Measurements from ENCODE around the gene CD82.
A peak's percentile ranks its signal among the peaks of the same experiment; 100 is the strongest.
"Not testable (repeated sequence)": the region's sequence is repeated elsewhere in the genome, so short reads cannot be mapped to it uniquely, and the experiment has no call there.

CD82 gene

DNA sequence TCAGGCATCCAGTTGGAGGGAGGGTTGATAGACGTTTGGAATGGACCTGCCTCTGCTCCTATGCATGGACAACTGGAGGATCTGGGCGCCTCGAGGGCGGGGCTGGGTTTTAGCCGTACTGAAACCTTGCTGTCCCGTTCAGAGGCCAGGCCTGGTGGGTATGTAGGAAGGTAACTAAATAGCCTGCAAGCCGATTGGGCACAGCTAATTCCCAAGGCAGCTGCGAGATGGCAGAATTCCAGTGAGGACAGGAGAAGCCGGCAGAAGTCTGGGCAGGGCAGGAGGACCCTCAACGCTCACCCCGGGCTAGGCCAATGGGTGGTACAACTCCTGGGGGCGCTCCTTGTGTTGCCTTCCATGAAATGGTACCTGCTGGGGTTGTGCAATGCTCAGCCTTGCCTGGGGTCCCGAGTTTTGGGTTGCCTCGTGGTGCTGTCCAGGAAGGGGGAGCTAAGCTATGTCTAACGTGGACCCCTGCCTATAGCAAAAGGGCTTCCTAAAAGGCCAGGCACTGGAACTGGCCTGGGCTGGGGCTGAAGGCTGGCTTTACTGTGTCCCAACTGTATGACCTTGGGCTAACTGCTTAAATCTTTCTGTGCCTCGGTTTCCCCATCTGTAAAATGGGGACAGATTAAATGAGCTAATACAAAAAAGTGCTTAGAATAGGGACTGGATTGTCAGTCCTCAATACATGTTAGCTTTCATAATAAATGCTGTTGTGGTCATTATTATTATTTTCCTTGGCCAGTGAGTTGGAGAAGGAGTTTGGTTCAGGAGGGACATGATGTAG, 30.1 kb upstream of the CD82 start:
- DNase-seq: no peak

DNA sequence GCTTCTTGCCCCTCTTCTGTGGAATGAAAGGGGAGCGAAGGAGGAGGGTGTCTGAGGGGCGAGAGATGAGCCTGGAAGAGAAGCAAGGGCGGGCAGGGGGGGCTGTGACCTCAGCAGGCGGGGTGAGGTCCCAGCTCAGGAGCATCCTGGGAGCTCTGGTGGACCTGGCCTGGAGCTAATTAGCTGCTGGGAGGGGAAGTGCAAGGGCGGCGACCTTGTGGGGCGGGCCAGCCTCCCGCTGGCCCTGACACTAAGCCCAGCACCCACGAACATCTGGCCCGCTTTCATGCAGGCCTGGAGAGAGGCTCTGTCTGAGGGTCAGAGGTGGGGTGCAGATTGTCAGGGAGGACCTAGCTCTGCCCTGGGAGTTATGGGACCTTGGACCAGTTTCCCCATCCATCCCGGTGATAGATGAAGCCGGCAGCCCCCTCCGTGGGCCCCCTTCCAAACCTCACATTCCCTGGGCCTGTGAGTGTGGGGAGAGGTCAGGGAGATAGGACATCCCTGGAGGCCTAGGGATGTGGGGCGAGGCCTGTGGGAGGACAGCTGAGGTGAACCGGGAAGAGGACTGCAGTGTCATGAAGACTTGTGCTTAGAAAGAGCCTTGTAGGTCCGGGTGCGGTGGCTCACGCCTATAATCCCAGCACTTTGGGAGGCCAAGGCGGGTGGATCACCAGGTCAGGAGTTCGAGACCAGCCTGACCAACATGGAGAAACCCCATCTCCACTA, 28.5 kb upstream of the CD82 start:
- no peak for DNase-seq

DNA sequence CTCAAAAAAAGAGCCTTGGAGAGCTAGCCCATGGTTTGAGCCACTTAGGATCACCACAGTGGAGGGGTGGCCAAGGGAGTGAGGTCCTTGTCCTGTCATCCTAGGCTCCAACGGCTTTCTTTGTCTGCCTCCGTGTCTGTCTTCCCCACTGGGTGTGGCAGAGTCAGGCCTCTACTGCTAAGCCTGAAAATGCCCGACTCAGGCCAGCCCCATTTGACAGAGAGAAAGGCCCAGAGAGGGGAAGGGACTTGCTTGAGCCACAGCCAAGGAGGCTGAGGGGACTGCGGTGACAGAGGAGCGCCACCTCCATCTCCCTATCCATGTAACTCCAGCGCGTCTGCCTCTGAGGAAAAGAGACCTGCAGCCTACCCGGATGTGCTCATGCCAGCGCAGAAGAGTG, 27.8 kb upstream of the CD82 start:
- no peak for DNase-seq

DNA sequence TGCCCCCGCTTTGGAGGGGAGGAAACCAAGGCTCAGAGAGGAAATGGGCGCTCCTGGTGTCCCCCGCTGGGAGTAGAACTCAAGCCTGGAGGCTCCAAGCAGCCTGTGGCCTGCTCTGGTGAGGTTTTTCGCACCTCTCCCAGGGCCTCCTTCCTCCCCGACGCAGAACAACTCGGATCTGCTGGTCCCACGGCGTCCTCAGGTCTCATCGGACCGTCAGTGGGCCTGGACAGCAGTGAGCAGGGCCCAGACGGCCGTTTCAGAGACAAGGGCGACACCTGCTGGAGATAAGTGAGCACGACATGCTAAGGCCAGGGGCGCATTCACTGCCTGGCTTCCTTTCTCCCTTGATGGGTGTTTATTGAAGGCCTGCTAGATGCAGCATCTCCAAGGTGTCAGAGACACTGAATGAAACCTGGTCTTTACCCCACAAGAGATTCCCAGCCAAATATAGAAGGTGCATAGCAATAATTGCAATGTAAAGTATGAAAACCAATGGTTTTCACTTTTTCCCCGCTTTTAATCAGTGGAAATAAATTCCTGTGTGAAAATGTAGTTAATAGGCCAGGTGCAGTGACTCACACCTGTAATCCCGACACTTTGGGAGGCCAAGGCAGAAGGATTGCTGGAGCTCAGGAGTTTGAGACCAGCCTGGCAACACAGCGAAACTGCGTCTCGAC, 26.9 kb upstream of the CD82 start:
- DNase-seq: peak; percentile 73

DNA sequence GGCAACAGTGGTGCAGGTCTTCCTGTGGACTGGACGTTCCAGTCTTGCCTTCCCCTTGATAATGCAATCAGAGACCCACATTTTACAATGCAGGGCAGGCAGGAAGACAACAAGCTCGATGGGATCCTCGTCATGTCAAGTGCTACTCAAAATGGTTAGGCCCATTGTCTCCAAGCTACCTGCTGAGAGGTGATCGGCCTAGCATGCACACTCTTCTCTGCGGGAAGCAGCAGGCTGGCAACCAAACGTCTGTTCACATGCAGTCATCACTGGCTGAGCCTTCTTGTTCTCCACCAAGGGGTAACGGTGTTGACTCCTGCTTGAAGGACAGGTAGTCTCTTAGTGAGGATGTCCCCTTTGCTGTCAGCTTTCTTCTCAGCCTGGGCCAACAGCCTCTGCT, 25.5 kb upstream of the CD82 start:
- DNase-seq: no peak

DNA sequence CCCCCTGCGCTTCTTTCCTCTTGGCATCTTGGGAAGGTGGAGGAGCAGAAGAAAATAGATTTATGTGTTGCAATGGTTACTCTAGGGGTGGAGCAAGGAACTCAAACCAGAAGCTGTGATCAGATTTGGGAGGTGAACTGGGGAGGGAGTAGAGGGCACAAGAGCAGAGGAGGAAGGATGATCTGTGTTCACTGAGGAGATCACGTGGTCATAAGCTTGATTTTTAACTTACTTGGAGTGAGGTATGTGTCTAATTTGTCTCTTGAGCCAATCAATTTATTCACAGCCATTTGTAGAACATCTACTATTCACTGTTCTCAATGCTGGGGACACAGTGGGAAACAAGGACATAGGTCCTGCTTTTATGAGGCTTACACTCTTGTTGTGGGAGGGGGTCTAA, 24.8 kb upstream of the CD82 start:
- DNase-seq: no peak

DNA sequence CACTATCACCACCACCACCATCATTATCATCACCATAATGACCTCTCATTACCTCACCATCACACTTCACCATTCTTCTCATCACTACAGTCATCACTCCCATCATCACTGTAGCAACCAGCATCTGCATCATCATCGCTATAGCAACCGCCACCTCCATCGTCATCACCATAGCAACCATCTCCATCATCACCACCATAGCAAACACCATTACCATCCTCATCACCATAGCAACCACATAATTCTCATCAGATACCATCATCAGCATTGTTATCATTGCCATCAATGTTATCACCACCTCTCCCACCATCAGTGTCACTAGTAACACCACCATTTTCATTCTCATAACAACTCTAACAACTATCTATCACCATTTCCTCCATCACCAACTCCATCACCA, 23.1 kb upstream of the CD82 start:
- no peak for DNase-seq

DNA sequence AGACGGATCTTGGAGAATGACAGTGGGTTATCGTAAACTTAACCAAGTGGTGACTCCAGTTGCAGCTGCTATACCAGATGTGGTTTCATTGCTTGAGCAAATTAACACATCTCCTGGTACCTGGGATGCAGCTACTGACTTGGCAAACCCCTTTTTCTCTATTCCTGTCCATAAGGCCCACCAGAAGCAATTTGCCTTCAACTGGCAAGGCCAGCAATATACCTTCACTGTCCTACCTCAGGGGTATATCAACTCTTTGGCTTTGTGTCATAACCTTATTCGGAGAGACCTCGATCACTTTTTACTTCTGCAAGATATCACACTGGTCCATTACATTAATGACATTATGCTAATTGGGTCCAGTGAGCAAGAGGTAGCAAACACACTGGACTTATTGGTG, 18.5 kb upstream of the CD82 start:
- DNase-seq: not testable (repeated sequence)

DNA sequence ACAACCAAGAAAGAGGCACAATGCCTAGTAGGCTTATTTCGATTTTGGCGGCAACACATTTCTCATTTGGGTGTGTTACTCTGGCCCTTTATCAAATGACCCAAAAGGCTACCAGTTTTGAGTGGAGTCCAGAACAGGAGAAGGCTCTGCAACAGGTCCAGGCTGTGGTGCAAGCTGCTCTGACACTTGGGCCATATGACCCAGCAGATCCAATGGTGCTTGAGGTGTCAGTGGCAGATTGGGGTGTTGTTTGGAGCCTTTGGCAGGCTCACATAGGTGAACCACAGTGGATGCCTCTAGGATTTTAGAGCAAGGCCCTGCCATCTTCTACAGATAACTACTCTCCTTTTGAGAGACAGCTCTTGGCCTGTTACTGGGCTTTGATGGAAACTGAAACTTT, 17.9 kb upstream of the CD82 start:
- not testable (repeated sequence) for DNase-seq

DNA sequence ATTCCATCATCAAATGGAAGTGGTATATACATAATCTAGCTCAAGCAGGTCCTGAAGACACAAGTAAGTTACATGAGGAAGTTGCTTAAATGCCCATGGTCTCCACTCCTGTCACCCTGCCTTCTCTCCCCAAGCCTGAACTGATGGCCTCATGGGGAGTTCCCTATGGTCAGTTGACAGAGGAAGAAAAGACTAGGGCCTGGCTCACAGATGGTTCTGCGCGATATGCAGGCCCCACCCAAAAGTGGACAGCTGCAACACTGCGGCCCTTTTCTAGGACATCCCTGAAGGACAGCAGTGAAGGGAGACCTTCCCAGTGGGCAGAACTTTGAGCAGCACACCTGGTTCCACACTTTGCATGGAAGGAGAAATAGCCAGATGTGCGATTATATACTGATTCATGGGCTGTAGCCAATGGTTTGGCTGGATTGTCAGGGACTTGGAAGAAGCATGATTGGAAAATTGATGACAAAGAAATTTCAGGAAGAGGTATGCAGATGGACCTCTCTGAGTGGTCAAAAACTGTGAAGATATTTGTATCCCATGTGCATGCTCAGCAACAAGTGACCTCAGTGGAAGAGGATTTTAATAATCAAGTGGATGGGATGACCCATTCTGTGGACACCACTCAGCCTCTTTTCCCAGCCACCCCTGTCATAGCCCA, 17.3 kb upstream of the CD82 start:
- no peak for DNase-seq

DNA sequence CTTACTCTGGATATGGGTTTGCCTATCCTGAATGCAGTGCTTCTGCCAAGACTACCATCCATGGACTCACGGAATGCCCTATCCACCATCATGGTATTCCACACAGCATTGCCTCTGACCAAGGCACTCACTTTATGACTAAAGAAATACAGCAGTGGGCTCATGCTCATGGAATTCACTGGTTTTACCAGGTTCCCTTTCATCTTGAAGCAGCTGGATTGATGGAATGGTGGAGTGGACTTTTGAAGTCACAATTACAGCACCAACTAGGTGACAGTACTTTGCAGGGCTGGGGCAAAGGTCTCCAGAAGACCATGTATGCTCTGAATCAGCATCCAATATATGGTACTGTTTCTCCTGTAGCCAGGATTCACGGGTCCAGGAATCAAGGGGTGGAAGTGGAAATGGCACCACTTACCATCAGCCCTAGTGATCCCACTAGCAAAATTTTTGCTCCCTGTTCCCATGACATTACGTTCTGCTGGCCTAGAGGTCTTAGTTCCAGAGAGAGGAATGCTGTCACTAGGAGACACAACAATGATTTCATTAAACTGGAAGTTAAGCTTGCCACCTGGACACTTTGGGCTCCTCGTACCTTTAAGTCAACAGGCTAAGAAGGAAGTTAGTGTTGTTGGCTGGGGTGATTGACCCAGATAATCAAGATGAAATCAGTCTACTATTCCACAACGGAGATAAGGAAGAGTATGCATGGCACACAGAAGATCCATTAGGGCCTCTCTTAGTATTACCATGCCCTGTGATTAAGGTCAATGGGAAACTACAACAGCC, 16.3 kb upstream of the CD82 start:
- not testable (repeated sequence) for DNase-seq

DNA sequence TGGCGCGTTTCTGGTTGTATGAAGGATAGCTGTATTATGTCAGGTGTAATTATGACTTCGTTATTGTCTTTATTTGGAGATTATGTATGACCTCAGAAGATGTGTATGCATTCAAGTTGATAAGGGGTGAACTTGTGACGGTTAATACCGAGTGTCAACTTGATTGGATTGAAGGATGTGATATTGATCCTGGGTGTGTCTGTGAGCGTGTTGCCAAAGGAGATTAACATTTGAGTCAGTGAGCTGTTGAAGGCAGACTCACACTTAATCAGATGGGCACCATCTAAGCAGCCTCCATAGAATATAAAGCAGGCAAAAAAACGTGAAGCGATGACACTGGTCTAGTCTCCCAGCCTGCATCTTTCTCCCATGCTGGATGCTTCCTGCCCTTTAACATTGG, 15.3 kb upstream of the CD82 start:
- no peak for DNase-seq

DNA sequence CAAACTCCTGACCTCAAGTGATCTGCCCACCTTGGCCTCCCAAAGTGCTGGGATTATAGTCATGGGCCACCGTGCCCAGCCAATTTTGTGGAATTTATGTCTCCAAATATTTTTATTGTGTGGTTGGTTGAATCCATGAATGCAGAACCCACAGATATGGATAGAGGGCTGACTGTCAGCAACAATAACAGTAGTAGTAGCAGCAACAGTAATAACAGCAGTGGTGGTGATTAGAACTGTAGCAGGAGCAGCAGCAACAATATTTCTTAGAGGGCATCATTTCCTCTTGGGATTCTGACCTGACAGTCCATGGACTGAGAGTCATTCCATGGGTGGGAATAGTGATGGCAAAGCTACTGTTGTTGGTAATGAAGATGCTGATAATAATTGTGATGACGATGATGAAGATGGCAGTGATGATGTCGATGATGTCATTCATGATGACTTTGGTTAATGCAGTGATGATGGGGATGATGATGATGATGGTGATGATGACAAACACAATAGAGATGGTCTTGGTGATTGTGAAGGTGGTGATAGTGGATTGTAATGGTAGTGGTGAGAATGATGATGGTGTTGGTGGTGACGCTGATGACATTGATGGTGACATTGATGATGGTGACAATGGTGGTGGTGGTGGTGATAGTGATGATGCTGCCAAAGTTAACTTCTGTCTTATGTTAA, 13.9 kb upstream of the CD82 start:
- no peak for DNase-seq

DNA sequence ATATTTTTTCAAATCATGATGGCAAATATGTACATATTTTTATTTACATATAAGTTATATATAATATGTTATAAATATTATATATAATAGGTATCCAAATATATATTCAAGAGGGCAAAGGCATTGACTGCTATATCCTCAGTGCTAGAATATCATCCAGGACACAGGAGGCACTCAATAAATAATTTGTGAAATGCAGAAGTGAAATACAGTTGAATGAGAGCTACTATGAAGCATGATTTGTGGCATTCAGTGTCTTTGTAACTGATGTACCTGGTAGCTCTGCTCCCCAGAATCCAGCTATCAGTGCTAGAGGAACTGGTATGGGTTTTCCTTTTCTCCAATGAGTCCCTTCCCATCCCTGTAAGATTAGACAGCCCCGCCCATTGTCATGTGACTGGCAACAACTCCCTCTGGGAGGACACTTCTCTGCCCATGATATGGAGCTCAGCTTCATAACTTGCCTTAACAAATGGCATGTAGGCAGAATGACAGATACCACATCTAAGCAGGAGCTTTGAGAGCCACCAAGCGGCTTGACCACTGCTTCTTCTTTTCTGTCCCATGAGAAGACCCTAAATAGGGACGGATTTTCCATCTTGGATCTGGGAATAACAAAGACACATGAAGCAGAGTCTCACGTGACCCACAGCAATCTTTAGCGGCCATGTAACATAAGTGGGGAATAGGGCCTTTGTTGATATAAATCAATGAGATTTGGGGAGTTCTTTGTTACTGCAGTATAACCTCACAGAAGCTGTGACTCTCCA, 10.2 kb upstream of the CD82 start:
- DNase-seq: no peak

DNA sequence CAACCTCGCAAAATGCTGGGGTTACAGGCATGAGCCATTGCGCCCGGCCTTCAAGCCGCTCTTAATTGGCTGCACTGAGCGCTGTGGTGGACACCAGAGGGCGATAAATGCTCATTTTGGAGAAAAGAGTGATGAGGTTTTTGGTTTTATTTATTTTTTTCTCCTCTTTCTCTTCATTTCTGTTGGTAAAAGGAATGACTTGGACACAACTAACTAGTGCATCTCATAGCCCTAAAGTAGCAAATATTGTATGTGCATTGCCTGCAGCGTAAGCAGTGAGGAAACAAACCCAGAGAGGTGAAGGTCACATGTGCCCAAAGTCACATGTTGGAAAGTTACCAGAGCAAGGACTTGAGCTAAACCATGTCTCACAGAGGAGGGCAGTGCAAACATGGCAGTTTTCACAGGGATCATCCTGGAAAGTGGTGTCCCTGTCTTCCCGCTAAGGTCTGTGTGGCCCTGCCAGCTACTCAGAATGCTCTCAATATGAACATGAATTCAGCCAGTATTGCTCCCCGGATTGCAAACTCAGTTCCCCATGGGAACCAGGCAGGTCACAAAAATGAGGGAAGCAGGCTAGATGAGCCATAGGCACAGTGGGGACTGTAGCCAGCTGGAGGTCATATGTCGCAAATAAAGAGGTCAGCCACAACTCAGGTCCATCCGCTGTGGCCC, 8.6 kb upstream of the CD82 start:
- DNase-seq: peak; percentile 75

DNA sequence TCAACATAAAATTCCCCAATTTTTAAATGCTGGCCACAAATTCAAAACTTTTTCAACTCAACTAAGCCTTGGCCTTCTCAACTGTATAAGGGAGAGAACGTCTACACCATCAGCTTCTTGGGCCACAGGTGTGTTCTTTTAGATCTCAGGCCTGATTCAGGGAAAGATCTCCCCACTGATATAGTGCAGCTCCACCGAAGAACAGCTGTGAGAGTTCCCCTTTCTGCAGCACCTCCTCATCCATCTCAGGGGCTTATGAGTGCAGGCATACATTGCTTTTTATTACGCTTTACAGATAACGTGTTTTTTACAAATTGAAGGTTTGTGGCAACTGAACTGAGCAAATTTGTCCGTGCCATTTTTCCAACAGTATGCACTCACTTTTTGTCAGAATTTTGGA, 8.0 kb upstream of the CD82 start:
- no peak for DNase-seq

DNA sequence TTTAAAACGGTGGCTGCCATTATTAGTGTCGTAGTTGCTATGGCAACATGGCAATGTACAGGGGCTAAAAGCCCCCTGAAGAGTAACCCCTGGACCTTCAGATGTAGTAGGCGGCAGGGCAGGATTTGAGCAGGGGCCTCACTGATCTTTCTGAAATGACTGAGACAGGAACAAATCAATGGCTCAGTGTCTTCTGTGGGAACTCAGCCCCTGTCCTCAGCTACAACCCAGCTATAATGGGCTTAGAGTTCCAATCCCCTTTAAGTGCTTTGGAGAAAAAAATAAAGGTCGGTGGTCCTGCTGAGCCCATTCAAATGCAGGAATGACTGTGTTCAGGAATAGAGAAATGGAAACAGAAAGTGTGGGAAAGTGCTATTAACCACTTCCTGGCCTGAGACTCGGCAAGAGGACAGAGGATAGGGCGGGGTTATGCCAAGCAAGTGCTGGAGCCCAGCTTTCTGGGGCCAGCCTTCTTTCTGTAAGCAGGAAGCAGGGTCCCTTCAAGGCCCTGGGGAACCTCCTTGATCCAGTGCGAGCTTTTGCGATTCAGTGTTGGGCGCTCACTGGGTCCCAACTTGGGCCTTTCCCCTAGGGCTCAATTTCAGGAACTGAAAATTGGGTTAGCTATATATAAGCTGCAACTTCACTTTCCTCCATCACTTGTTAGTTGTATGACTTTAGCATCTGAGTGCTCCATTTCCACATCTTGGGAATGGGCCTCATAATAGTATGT, 6.1 kb upstream of the CD82 start:
- peak; percentile 33 for DNase-seq

DNA sequence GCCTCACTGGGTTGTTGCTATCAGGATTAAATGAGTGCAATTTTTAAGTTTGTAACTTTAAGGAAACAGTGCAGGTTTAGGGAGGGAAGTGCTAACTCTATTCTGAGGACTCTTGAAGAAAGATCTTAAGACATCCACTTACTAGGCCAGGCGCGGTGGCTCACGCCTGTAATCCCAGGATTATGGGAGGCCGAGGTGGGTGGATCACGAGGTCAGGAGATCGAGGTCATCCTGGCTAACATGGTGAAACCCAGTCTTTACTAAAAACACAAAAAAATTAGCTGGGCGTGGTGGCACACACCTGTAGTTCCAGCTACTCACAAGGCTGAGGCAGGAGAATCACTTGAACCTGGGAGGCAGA, 5.5 kb upstream of the CD82 start:
- not testable (repeated sequence) for DNase-seq

DNA sequence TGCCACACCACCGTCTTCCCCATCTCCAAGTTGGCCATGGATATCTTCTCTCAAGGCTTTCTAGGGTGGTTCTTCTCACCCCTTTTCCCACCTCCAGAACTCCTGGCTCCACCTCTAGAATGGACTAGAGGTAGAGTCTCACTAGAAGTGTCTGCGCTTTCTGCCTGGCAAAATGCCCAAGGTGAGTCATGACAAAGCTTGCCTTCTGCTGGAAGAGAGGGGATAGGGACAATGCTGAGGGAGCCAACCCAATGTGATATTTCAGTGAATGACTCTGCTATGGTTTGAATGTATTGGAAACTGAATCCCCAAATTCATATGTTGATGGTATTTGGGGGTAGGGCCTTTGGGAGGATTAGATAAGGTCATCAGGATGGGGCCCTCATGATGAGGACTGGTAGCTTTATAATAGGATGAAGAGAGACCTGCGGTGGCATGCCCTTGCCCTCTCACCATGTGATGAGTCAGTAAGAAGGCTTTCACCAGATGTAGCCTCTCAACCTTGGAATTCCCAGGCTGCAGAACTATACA, 4.1 kb upstream of the CD82 start:
- DNase-seq: no peak

Data from CD4-positive, alpha-beta T cell treated with Interleukin-12 subunit alpha and Interleukin-12 subunit beta, for 1 hour (primary cell).